Measurements from ENCODE around the gene NONO. TPM values are rescaled to one million over a fixed set of nuclear protein-coding genes. Genes with fewer than 3 reads are reported as not detected.

The NONO gene
- total RNA-seq, 6 experiments from 2014 or later: 92.9 to 113 (median 98.4) TPM

- DNase-seq (no peak), ATAC-seq (no peak)
- Histone ChIP-seq H3K9me3 (no peaks in the 10 kb centered on the region), H3K27ac (no peak overlapping the region), H3K27me3 (no peaks in the 10 kb centered on the region), H3K4me1 (no peaks in the 10 kb centered on the region), H3K4me3 (no peak overlapping the region), H3K36me3 (peaks cover 0 to 21% (median 1%) of the 10 kb centered on the region in 4 donors)
- TF ChIP-seq POLR2A (IDR thresholded peaks at IDR 0.05) (no peak), CTCF (IDR thresholded peaks at IDR 0.05) (no peak)
- 50% methylated on average over 3 of the region's 6 CpGs for WGBS (ENCODE audit: insufficient coverage, low coverage, low lambda C conversion rate, missing lambda C conversion rate)
- intact Hi-C loops (cut with DNase I): no loop called here
Observed at GRCh38 chrX:71241301-71241700, 42.1 kb upstream of the NONO start.

GRCh38 chrX:71244359-71245128, 38.9 kb upstream of the NONO start:
- no peaks in the 10 kb centered on the region for H3K4me1 ChIP-seq
- intact Hi-C loops (cut with DNase I): no loop called here
- H3K27ac ChIP-seq: no peak overlapping the region
- peaks cover 0 to 36% (median 1%) of the 10 kb centered on the region in 4 donors for H3K36me3 ChIP-seq
- no peaks in the 10 kb centered on the region for H3K27me3 ChIP-seq
- TF ChIP-seq CTCF (IDR thresholded peaks at IDR 0.05) (no peak), POLR2A (IDR thresholded peaks at IDR 0.05) (no peak)
- H3K9me3 ChIP-seq: no peaks in the 10 kb centered on the region
- ATAC-seq (no peak), DNase-seq (no peak)
- WGBS (ENCODE audit: insufficient coverage, low coverage, low lambda C conversion rate, missing lambda C conversion rate): 82% methylated on average over 4 of the region's 9 CpGs
- no peak overlapping the region for H3K4me3 ChIP-seq

GRCh38 chrX:71245159-71245558, 38.3 kb upstream of the NONO start:
- H3K27ac ChIP-seq: no peak overlapping the region
- DNase-seq (no peak), ATAC-seq (no peak)
- intact Hi-C loops (cut with DNase I): no loop called here
- H3K27me3 ChIP-seq: no peaks in the 10 kb centered on the region
- no peak for TF ChIP-seq POLR2A (IDR thresholded peaks at IDR 0.05)
- no peak for TF ChIP-seq CTCF (IDR thresholded peaks at IDR 0.05)
- H3K9me3 ChIP-seq: no peaks in the 10 kb centered on the region
- H3K36me3 ChIP-seq: peaks cover 0 to 36% (median 1%) of the 10 kb centered on the region in 4 donors
- WGBS (ENCODE audit: insufficient coverage, low coverage, low lambda C conversion rate, missing lambda C conversion rate): 80% methylated on average over 1 of the region's 2 CpGs
- no peak overlapping the region for H3K4me3 ChIP-seq
- no peaks in the 10 kb centered on the region for H3K4me1 ChIP-seq

GRCh38 chrX:71250841-71251240, 32.6 kb upstream of the NONO start:
- H3K4me1 ChIP-seq: peaks cover 0 to 5% (median 0%) of the 10 kb centered on the region in 4 donors
- H3K4me3 ChIP-seq: no peak overlapping the region
- H3K27ac ChIP-seq: no peak overlapping the region
- peaks cover 0 to 14% (median 0%) of the 10 kb centered on the region in 4 donors for H3K36me3 ChIP-seq
- no peak for ATAC-seq
- peaks cover 0 to 6% of the 10 kb centered on the region in 2 donors for H3K27me3 ChIP-seq
- TF ChIP-seq CTCF (IDR thresholded peaks at IDR 0.05) (no peak), POLR2A (IDR thresholded peaks at IDR 0.05) (no peak)
- WGBS (ENCODE audit: insufficient coverage, low coverage, low lambda C conversion rate, missing lambda C conversion rate): 66% methylated on average over 9 of the region's 9 CpGs
- H3K9me3 ChIP-seq: no peaks in the 10 kb centered on the region
- intact Hi-C loops (cut with DNase I): no loop called here
- DNase-seq: no peak

Data from right lobe of liver (tissue), 6 donors.